Forelimb muscle (tissue), 1 donor: Measurements from ENCODE around the gene BDKRB2. TPM values are rescaled to one million over a fixed set of nuclear protein-coding genes. Genes with fewer than 3 reads are reported as not detected.

ENCODE experiments used
- DNase-seq: peaks from one replicate; pipeline ENCODE4 v3.0.0-alpha.2; 2013; ENCODE audit warnings: low read depth
- polyA plus RNA-seq: library from polyadenylated mRNA; unstranded; fragments of 120-200 nt; gene quantifications from one replicate; pipeline ENCODE4 v1.2.1, GENCODE V29; 2013; ENCODE audit not compliant: insufficient read length

BDKRB2 gene
- polyA plus RNA-seq, 1 donor, result 1.1 TPM

- DNase-seq, result no peak
Measured at GRCh38 chr14:96198430-96199130, 6.1 kb upstream of the BDKRB2 start.

GRCh38 chr14:96201157-96201556 lies 3.5 kb upstream of the BDKRB2 start:
- no peak for DNase-seq

- no peak for DNase-seq
Measured at GRCh38 chr14:96201965-96202364, 2.7 kb upstream of the BDKRB2 start.

GRCh38 chr14:96202441-96203094 lies 2.1 kb upstream of the BDKRB2 start:
- DNase-seq, result no peak

GRCh38 chr14:96203116-96203515 lies 1.5 kb upstream of the BDKRB2 start:
- no peak for DNase-seq

GRCh38 chr14:96203635-96204034 lies 1.0 kb upstream of the BDKRB2 start:
- no peak for DNase-seq

GRCh38 chr14:96205059-96205977 lies 679 bp downstream of the BDKRB2 start:
- DNase-seq, result no peak

- DNase-seq, result no peak
Measured at GRCh38 chr14:96205978-96206360, 1.3 kb downstream of the BDKRB2 start.

- DNase-seq, result no peak
Measured at GRCh38 chr14:96206461-96206860, 1.8 kb downstream of the BDKRB2 start.

GRCh38 chr14:96207686-96208085 lies 3.0 kb downstream of the BDKRB2 start:
- no peak for DNase-seq

GRCh38 chr14:96208739-96209138 lies 4.1 kb downstream of the BDKRB2 start:
- DNase-seq, result no peak

- DNase-seq, result no peak
Measured at GRCh38 chr14:96212140-96212539, 7.5 kb downstream of the BDKRB2 start.

GRCh38 chr14:96212896-96213295 lies 8.3 kb downstream of the BDKRB2 start:
- no peak for DNase-seq

- DNase-seq, result no peak
Measured at GRCh38 chr14:96213871-96214465, 9.3 kb downstream of the BDKRB2 start.

- DNase-seq, result no peak
Measured at GRCh38 chr14:96214793-96215192, 10.2 kb downstream of the BDKRB2 start.

- no peak for DNase-seq
Measured at GRCh38 chr14:96215452-96216244, 11.0 kb downstream of the BDKRB2 start.

GRCh38 chr14:96216627-96217026 lies 12.0 kb downstream of the BDKRB2 start:
- no peak for DNase-seq

- no peak for DNase-seq
Measured at GRCh38 chr14:96217376-96217913, 12.8 kb downstream of the BDKRB2 start.

- no peak for DNase-seq
Measured at GRCh38 chr14:96221109-96221650, 16.5 kb downstream of the BDKRB2 start.

GRCh38 chr14:96221841-96222240 lies 17.2 kb downstream of the BDKRB2 start:
- no peak for DNase-seq
